Measurements from ENCODE around the gene BTBD2. TPM values are rescaled to one million over a fixed set of nuclear protein-coding genes. Genes with fewer than 3 reads are reported as not detected.
"Not testable (repeated sequence)": the region's sequence is repeated elsewhere in the genome, so short reads cannot be mapped to it uniquely, and the experiment has no call there.

Gene BTBD2
- total RNA-seq, 4 donors from 2014 or later = 54.6 to 82.9 (median 63.6) TPM

- H3K9me3 ChIP-seq = peaks cover 0 to 6% (median 6%) of the 10 kb centered on the region in 3 donors
- intact Hi-C loops (cut with DNase I; ENCODE audit: low total_unique reads) = no loop called here
- ATAC-seq = no peak
Observed at GRCh38 chr19:2036424-2036823, 20.9 kb upstream of the BTBD2 start.

DNA sequence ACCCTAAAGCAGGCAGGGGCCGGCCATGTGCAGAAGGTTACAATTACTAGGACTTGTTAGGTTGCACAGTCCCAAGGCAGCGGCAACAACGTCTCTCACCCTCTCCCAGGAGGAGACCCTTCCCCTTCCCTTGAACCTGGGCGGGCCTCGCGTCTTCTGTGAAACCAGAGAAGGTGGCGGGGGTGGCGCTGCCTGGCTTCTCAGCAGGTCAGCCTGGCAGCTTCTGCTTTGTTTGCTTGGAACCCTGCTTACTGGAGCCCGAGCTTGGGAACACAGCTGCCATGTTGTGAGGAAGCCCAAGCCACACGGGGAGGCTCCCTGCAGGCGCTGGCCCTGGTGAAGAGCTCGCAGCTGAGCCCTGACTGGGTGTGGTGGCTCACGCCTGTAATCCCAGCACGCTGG, 20.1 kb upstream of the BTBD2 start:
- TF ChIP-seq POLR2A (IDR thresholded peaks at IDR 0.05) = no peak
- TF ChIP-seq, protein P1, sequence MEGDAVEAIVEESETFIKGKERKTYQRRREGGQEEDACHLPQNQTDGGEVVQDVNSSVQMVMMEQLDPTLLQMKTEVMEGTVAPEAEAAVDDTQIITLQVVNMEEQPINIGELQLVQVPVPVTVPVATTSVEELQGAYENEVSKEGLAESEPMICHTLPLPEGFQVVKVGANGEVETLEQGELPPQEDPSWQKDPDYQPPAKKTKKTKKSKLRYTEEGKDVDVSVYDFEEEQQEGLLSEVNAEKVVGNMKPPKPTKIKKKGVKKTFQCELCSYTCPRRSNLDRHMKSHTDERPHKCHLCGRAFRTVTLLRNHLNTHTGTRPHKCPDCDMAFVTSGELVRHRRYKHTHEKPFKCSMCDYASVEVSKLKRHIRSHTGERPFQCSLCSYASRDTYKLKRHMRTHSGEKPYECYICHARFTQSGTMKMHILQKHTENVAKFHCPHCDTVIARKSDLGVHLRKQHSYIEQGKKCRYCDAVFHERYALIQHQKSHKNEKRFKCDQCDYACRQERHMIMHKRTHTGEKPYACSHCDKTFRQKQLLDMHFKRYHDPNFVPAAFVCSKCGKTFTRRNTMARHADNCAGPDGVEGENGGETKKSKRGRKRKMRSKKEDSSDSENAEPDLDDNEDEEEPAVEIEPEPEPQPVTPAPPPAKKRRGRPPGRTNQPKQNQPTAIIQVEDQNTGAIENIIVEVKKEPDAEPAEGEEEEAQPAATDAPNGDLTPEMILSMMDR (IDR thresholded peaks at IDR 0.05 in 4 of 5, conservative IDR thresholded peaks at IDR 0.05 in 1 of 5) = no peak
- no peak for ATAC-seq
- Histone ChIP-seq H3K27me3 (no peaks in the 10 kb centered on the region), H3K36me3 (peaks cover 0 to 28% of the 10 kb centered on the region in 2 donors), H3K4me1 (peaks cover 18 to 24% of the 10 kb centered on the region in 2 donors), H3K9me3 (peaks cover 0 to 6% (median 6%) of the 10 kb centered on the region in 3 donors), H3K4me3 (no peak overlapping the region), H3K27ac (peak overlapping the region; percentile 96 to 100 (median 100))
- in situ Hi-C loops (cut with MboI; ENCODE audit: low sequenced_read_pairs in 4 of 4) (no loop called here), intact Hi-C loops (cut with DNase I; ENCODE audit: low total_unique reads) (no loop called here)
- peak in 1 of 2 donors; percentile 49 for DNase-seq

More at GRCh38 chr19:2036424-2036823, 20.9 kb upstream of the BTBD2 start:
- H3K4me3 ChIP-seq = no peak overlapping the region
- H3K27me3 ChIP-seq = no peaks in the 10 kb centered on the region
- H3K27ac ChIP-seq = peak overlapping the region; percentile 96 to 100 (median 100)
- no peak for TF ChIP-seq POLR2A (IDR thresholded peaks at IDR 0.05)
- no peak for DNase-seq
- H3K36me3 ChIP-seq = peaks cover 0 to 36% of the 10 kb centered on the region in 2 donors
- H3K4me1 ChIP-seq = peaks cover 21 to 30% of the 10 kb centered on the region in 2 donors
- in situ Hi-C loops (cut with MboI; ENCODE audit: low sequenced_read_pairs in 4 of 4) = no loop called here

DNA sequence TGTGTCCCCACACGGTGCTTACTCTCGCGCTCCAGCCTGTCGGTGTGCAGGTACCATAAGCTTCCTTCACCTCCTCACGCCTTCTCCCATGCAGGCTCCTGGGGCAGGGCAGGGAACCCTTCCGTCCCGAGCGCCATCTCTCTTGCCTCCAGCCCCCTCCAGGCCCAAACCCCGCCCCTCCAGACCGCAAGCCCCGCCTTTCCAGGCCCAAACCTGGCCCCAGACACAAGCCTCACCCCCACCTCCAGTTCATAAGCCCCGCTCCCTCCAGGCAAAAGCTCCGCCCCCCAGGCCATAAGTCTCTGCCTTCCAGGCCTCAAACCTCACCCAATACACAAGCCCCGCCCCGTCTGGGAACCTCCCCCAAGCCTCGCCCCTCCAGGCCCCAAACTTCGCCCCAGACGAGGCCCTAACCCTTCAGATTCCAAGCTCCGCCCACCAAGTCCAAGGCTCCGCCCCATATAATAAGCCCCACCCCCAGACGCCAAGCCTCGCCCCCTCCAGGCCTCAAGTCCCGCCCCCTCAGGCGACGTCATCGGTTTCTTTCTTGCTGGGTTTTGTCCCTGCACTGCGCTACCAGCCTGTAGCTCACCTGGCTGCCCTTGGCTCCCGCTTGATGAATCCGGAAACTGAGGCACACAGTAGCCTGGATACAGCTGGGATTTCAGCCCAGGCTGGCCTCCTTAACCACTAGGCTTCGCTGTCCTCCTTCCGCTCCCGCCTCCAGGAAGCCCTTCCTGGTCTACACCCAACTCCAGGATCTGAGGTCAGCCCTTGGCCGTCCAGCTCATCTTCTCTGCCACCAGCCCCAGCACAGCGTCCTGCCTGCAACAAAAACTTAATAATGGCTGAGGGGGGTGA, 19.4 kb upstream of the BTBD2 start:
- peak; percentile 13 to 18 for ATAC-seq
- Histone ChIP-seq H3K4me1 (peaks cover 15 to 22% of the 10 kb centered on the region in 2 donors), H3K36me3 (peaks cover 0 to 21% of the 10 kb centered on the region in 2 donors), H3K4me3 (no peak overlapping the region), H3K9me3 (peaks cover 0 to 6% (median 6%) of the 10 kb centered on the region in 3 donors), H3K27me3 (no peaks in the 10 kb centered on the region), H3K27ac (peak overlapping the region; percentile 96 to 100 (median 100))
- TF ChIP-seq, protein P1 (IDR thresholded peaks at IDR 0.05 in 4 of 5, conservative IDR thresholded peaks at IDR 0.05 in 1 of 5) = no peak
- no peak for TF ChIP-seq POLR2A (IDR thresholded peaks at IDR 0.05)
- intact Hi-C loops (cut with DNase I; ENCODE audit: low total_unique reads) = no loop called here
- in situ Hi-C loops (cut with MboI; ENCODE audit: low sequenced_read_pairs in 4 of 4) = no loop called here
- peak in 1 of 2 donors; percentile 79 for DNase-seq

DNA sequence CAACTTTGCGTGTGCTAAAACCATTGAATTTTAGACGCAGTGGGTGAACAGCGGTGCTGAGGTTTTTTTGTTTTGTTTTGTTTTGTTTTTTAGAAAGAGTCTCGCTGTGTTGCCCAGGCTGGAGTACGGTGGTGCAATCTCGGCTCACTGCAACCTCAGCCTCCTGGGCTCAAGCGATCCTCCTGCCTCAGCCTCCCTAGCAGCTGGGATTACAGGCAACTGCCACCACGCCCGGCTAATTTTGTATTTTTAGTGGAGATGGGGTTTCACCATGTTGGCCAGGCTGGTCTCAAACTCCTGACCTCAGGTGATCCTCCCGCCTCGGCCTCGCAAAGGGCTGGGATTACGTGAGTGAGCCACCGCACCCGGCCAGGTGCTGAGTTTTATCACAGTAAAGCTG, 18.7 kb upstream of the BTBD2 start:
- H3K27me3 ChIP-seq; in situ Hi-C loops (cut with MboI; ENCODE audit: low sequenced_read_pairs in 4 of 4); DNase-seq; intact Hi-C loops (cut with DNase I; ENCODE audit: low total_unique reads); H3K9me3 ChIP-seq; H3K4me3 ChIP-seq; ATAC-seq: not testable (repeated sequence)
- Histone ChIP-seq H3K4me1 (peaks cover 15 to 22% of the 10 kb centered on the region in 2 donors), H3K27ac (peak overlapping the region; percentile 96 to 100 (median 100)), H3K36me3 (peaks cover 0 to 14% of the 10 kb centered on the region in 2 donors)

DNA sequence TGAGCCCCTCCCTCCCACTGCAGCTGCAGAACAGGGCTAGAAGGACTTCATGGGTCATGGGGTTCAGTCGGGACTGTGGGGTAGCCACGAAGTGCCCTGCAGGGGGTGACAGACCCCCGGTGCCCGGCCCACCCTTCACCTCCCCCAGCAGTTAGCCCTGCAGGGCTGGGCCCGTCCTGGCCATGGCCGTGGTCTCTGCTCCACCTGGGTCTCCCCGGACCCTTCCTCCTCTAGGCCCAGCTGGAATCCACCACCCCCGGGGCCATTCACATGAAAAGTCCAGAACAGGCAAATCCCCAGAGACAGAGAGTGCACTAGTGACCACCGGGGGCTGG, 18.3 kb upstream of the BTBD2 start:
- DNase-seq = no peak
- H3K9me3 ChIP-seq = peaks cover 0 to 6% (median 6%) of the 10 kb centered on the region in 3 donors
- peaks cover 15 to 22% of the 10 kb centered on the region in 2 donors for H3K4me1 ChIP-seq
- TF ChIP-seq, protein P1 (IDR thresholded peaks at IDR 0.05 in 4 of 5, conservative IDR thresholded peaks at IDR 0.05 in 1 of 5) = no peak
- no peak for TF ChIP-seq POLR2A (IDR thresholded peaks at IDR 0.05)
- H3K27ac ChIP-seq = peak overlapping the region; percentile 96 to 100 (median 100)
- no peaks in the 10 kb centered on the region for H3K27me3 ChIP-seq
- H3K4me3 ChIP-seq = no peak overlapping the region
- peaks cover 0 to 10% of the 10 kb centered on the region in 2 donors for H3K36me3 ChIP-seq
- in situ Hi-C loops (cut with MboI; ENCODE audit: low sequenced_read_pairs in 4 of 4) (no loop called here), intact Hi-C loops (cut with DNase I; ENCODE audit: low total_unique reads) (no loop called here)
- ATAC-seq = no peak
